Hematopoietic multipotent progenitor cell (in vitro differentiated cells): Measurements from ENCODE around the gene CCL1. TPM values are rescaled to one million over a fixed set of nuclear protein-coding genes. Genes with fewer than 3 reads are reported as not detected.

Experiments used
- total RNA-seq: library from RNA; depleted of rRNA; stranded (reverse); fragments of >200 nt; gene quantifications from one replicate; pipeline ENCODE4 v1.2.3, GENCODE V29; 2012

CCL1 gene
- total RNA-seq, 1 donor: not detected

Other genes starting within 250 kb of the CCL1 start
- gene CCL2, start 107.9 kb downstream of the CCL1 start, total RNA-seq: under 0.01 TPM
- not detected for gene CCL7, start 93.0 kb downstream of the CCL1 start, total RNA-seq
- not detected for gene CCL11, start 77.5 kb downstream of the CCL1 start, total RNA-seq
- not detected for gene CCL8, start 43.8 kb downstream of the CCL1 start, total RNA-seq
- not detected for gene CCL13, start 6.8 kb downstream of the CCL1 start, total RNA-seq
- 0.27 TPM for gene TMEM132E, start 216.3 kb upstream of the CCL1 start, total RNA-seq